Stimulated activated CD8-positive, alpha-beta memory T cell treated with anti-CD3 and anti-CD28 coated beads, Interleukin-4, amount 100 ng/mL, for 4 hours (primary cell): Measurements from ENCODE around the gene NDUFB11.
A peak's percentile ranks its signal among the peaks of the same experiment; 100 is the strongest.
"Not testable (repeated sequence)": the region's sequence is repeated elsewhere in the genome, so short reads cannot be mapped to it uniquely, and the experiment has no call there.

Source experiments
- DNase-seq, 2 donors: peaks; one replicate each; pipeline ENCODE4 v3.0.0-alpha.2; 2020; ENCODE audit warnings: low read depth in 2 of 2, low spot score in 1 of 2

Gene NDUFB11

GRCh38 chrX:47146936-47147859 is 2.7 kb upstream of the NDUFB11 start:
- no peak for DNase-seq

- DNase-seq = no peak
Observed at GRCh38 chrX:47146121-47146935, 1.8 kb upstream of the NDUFB11 start.

GRCh38 chrX:47145395-47146120 is 1.1 kb upstream of the NDUFB11 start:
- no peak for DNase-seq

DNA sequence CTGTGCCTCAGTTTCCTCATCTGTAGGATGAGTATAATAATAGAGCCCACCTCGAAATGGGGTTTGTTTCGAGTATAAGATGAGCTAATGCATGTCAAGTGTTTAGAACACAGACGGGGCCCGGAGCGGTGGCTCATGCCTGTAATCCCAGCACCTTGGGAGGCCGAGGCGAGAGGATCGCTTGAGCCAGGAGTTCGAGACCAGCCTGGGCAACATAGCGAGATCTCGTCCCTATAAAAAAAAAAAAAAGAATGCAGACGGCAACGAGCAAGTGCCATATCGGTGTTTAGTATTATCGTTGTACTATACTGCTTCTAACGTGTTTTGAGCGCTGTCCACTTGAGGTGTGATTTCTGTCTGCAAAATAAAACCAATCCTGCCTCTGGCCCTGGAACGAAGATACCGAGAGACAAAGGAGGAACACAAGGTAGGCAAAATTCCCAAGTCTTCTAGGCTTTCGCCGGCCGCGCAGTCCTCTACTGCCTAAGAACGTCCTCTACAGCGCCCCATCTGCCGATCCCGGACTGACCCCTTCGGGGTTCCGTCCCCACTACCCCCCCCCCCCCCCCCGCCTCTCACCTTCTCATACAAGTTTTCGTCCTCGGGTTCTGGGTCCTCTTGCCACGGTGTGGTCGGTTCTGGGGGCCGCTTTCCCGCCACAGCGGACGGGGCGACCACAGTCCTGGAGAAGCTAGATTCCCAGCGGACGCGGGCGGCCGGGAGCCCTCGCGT is 442 bp downstream of the NDUFB11 start:
- DNase-seq = no peak

DNA sequence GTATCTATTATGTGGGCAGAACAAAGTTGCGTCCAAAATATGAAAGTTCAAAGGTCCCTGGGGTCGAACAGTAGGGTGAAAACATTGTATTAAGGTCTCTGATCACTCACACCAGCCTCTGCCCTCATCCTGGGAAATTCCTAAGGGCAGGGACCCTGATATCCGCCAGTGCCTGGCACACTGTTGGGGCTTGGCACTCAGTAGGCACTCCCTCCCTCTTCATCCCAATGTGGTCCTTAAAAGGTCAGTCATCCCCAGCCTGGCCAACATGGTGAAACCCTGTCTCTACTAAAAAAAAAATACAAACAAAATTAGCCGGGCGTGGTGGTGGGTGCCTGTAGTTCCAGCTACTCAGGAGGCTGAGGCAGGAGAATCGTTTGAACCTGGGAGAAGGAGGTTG is 6.3 kb downstream of the NDUFB11 start:
- no peak for DNase-seq

GRCh38 chrX:47135650-47136049 is 8.9 kb downstream of the NDUFB11 start:
- DNase-seq = not testable (repeated sequence)

DNA sequence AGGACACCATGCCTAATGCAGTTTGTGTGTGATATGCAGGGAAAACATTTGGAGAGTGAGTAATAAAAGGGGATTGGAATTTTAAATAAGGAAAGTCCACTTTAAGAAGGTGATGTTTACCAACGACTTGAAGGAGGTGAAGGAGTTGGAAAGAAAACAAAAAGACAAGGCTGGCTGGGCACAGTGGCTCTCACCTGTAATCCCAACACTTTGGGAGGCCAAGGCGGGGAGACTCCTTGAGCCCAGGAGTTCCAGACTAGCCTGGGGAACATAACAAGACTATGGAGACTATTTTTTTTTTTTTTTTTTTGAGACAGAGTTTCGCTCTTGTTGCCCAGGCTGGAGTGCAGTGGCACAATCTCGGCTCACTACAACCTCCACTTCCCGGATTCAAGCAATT is 11.0 kb downstream of the NDUFB11 start:
- no peak for DNase-seq

GRCh38 chrX:47129899-47130358 is 14.6 kb downstream of the NDUFB11 start:
- no peak for DNase-seq

DNA sequence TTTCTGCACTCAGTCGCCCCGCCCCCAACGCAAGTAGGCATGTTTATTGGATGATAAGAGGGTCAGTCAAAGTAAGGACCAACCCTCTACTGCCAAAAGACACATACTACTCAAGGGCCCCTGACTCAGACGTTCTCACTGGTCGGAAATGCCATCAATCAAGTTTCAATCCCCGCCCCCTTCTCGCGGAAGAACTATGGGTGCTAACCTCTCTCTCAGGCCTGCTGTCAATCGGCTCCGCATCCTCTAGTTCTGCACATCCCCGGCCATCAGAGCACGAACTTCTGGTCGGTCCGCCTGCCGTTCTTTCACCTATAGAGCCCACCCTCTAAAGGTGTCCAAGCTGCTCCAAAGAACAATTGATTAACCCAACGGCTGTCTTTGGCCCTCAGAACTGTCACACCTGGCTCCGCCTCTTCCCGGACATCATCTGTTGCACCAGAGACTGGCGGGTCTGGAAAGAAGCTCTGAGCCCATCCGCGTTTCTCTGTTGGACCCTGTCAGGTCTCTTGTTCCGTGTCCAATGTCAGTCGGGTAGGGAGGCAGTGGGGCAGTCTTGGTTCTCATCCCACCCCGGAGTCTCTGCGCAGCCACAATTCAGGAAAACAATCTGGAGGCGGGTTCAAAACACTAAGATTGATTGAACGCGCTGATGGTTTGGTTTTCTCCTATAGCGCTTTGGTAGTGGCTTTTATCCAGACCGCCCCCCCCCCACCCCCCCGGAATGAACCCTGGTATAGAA is 15.2 kb downstream of the NDUFB11 start:
- peak; percentile 70 to 74 for DNase-seq

GRCh38 chrX:47124466-47124865 is 20.0 kb downstream of the NDUFB11 start:
- not testable (repeated sequence) for DNase-seq

GRCh38 chrX:47116551-47117110 is 27.9 kb downstream of the NDUFB11 start:
- DNase-seq = not testable (repeated sequence)

DNA sequence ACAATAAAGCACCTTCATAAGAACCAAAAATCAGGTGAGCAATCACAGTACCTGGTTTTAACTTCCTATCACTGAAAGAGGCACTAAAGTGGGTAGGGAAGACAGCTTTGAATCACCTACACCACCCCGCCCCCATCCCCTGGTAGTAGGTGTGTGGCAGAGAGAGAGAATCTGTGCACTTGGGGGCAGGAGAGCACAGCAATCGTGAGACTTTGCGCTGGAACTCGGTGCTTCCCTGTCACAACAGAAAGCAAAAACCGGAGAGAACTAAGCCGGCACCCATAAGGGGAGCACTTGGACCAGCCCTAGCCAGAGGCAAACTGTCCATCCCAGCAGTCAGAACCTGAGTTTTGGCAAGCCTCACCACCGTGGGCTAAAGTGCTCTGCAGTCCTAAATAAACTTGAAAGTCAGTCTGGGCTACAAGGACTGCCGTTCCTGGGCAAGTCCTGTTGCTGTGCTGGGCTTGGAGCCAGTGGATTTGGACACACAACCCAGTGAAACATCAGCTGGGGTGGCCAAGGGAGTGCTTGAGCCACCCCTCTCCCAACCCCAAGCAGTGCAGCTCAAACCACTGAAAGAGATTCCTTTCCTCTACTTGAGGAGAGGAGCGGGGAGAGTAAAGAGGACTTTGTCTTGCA is 32.1 kb downstream of the NDUFB11 start:
- DNase-seq = no peak

GRCh38 chrX:47110936-47111615 is 33.4 kb downstream of the NDUFB11 start:
- not testable (repeated sequence) for DNase-seq

DNA sequence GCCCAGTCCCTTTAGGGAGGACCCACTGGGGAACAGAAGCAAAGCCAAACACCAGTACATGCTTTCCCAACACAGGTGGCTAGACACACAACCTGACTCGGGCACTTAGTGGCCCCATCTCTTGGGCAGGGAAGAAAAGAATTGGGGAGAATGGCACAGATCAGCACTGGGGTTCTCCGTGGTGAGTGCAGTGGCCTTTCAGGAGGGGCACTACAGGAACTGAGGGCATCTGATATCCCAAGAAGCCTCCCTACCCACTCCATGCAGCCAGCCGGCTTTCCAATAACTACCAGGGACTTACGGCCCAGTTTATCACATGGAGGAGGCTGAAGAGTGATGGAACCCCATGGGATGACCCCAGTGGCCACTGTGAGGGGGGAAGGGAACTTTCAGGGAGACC is 43.3 kb downstream of the NDUFB11 start:
- DNase-seq = no peak

DNA sequence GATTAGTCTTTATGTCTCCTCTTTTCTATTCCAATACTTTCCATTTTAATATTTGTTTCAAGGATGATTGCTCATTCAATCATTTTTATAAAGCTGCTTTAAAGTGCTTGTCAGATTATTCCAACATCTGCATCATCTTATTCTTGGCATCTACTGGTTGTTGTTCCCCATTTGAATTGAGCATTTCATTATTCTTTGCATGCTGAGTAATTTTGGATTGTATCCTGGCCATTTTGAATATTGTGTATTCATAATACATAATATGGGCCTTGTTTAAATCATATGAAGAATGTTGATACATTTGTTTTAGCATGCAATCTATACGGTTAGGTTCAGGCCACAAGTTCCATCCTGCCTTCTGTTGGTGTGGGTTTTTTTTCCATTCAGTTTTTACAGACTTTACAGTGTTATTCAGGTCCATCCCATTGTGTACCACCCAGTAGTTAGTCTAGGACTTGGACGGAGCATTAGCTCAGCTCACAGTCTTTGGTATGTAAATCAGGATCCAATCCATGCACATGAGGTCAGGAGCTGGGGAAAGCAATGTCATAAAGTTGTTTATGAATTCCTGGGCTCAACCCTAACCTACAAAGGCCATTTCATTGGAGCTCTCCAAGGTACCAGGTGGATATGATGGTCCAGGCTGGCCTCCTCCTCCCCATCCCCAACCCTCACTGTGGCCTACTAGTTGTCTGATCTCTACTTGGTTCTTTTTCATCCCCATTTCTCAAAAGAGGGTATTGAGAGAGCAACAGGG is 46.0 kb downstream of the NDUFB11 start:
- no peak for DNase-seq

GRCh38 chrX:47097018-47097417 is 47.5 kb downstream of the NDUFB11 start:
- DNase-seq = no peak

GRCh38 chrX:47093860-47094259 is 50.6 kb downstream of the NDUFB11 start:
- DNase-seq = no peak

- DNase-seq = no peak
Observed at GRCh38 chrX:47093248-47093647, 51.3 kb downstream of the NDUFB11 start.
